Measurements from ENCODE around the gene STH.

GRCh38 chr17:45992904-45993303 lies 6.1 kb upstream of the STH start:
- no peak for TF ChIP-seq CTCF (IDR thresholded peaks at IDR 0.05)
- TF ChIP-seq POLR2A (IDR thresholded peaks at IDR 0.05), result no peak

Data from body of pancreas (tissue), 4 donors.